ENCODE data around the gene CNTNAP4.

- TF ChIP-seq REST (IDR thresholded peaks at IDR 0.05; ENCODE audit: insufficient read depth in 1 of 2, low read depth in 2 of 2, low read length in 2 of 2) (no peak), POLR2AphosphoS5 (IDR thresholded peaks at IDR 0.05; ENCODE audit: low read depth, low read length) (no peak), TAF1 (IDR thresholded peaks at IDR 0.05; ENCODE audit: borderline replicate concordance, insufficient read depth, low read length) (no peak), SIN3A (IDR thresholded peaks at IDR 0.05; ENCODE audit: borderline replicate concordance, insufficient read depth, low read length) (no peak), FOXP2 (optimal IDR thresholded peaks at IDR 0.05; ENCODE audit: borderline replicate concordance, extremely low read depth, extremely low read length, insufficient read depth) (no peak)
These were observed 306.3 kb downstream of the CNTNAP4 start for GRCh38 chr16:76583466-76583865.
